GM20000 (cell line): ENCODE data around the gene ARHGDIA.
"Not testable (repeated sequence)": the region's sequence is repeated elsewhere in the genome, so short reads cannot be mapped to it uniquely, and the experiment has no call there.

Source experiments
- DNase-seq: peaks from one replicate; pipeline ENCODE4 v3.0.0; 2012; ENCODE audit warnings: low spot score
- CTCF ChIP-seq: IDR thresholded peaks from 2 replicates; pipeline ENCODE4 v1.5.1; 2012; ENCODE audit warnings: mild to moderate bottlenecking, control low read depth; ENCODE audit errors: extremely low read depth, missing control alignments

The ARHGDIA gene

GRCh38 chr17:81870981-81871386 is at the start of gene ARHGDIA:
ARHGDIA (minus strand) TSS chr17:81871337; CDS start chr17:81869930, 1,407 bp downstream.
- TF ChIP-seq CTCF = no peak
- no peak for DNase-seq

- TF ChIP-seq CTCF = no peak
- DNase-seq = no peak
Measured at GRCh38 chr17:81918832-81919545, 47.9 kb upstream of the ARHGDIA start.

- not testable (repeated sequence) for DNase-seq
Measured at GRCh38 chr17:81918333-81918669, 47.2 kb upstream of the ARHGDIA start.

GRCh38 chr17:81917565-81918332 is 46.6 kb upstream of the ARHGDIA start, which contains the start of gene SIRT7:
SIRT7 (minus strand) TSS chr17:81918176; CDS start chr17:81918131, 45 bp downstream.
- peak; percentile 99 for DNase-seq
- no peak for TF ChIP-seq CTCF

- no peak for DNase-seq
- TF ChIP-seq CTCF = no peak
Measured at GRCh38 chr17:81916234-81917001, 45.3 kb upstream of the ARHGDIA start.

GRCh38 chr17:81915331-81915730 is 44.2 kb upstream of the ARHGDIA start:
- no peak for DNase-seq
- TF ChIP-seq CTCF = no peak

- no peak for TF ChIP-seq CTCF
Measured at GRCh38 chr17:81914103-81914850, 43.1 kb upstream of the ARHGDIA start.

More at GRCh38 chr17:81914103-81914850, 43.1 kb upstream of the ARHGDIA start:
- DNase-seq = no peak
